GM18867 (cell line): ENCODE data around the gene ESPN.
"Not testable (repeated sequence)": the region's sequence is repeated elsewhere in the genome, so short reads cannot be mapped to it uniquely, and the experiment has no call there.

Source experiments
- ATAC-seq: cut with Tn5 transposase; IDR thresholded peaks from one replicate; pipeline ENCODE4 v1.9.1; 2021; ENCODE audit warnings: mild to moderate bottlenecking, moderate library complexity; ENCODE audit not compliant: unreplicated experiment

The ESPN gene

GRCh38 chr1:6427441-6428390, 3.1 kb downstream of the ESPN start:
- ATAC-seq = no peak

DNA sequence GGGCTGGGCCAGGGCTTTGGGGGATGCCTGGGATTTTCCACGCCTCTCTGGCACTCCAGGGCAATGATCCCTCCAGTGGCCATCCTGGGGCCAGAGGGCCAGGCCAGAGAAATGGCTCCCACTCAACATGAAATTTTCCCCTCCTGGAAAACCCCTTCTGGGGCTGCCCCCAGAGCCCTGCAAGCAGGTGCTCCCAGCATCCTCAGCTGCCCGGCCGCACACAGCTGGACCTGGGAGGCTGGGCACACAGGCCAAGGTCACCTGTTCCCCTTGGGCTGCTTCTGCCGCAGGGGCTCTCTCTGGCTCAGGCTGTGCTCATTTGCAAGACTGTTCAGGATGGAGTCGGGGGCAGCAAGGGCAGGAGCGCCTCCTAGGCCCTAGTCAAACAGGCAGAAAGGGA, 3.9 kb downstream of the ESPN start:
- ATAC-seq = not testable (repeated sequence)

DNA sequence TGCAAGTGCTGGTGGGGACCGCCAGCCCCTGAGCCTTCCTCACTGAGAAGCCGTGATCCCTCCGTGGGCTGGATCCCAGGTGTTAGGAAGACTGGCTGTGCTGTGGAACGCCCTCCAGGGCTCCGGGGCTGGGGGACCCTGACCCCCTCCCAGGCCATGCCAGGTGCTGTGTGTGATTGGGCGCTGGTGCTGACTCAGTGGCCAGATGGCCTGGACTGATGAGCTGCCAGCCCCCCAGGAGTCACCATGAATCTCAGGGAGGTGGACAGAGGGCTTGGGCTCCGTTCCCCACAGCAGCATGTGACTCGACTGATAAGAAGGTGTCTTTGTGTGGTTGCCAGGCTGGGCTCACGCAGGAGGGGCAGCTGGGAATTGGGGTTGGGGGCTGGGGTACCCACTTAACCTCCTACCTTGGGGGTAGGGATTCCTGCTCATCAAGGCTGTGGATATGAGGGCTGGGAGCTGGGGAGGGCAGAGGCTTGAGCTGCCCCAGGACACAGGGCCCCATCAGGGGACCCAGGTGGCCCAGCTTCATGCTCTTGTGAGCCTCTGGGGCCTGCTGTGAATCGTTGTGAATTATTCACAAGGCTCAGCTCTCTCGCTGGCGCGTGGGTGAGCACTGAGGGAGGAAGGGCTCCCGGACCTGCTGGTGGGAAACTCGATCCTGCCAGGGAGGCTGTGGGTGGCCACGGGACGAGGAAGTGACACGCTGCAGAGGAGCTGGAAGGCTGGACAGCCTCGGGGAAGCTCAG, 5.3 kb downstream of the ESPN start:
- ATAC-seq = not testable (repeated sequence)

DNA sequence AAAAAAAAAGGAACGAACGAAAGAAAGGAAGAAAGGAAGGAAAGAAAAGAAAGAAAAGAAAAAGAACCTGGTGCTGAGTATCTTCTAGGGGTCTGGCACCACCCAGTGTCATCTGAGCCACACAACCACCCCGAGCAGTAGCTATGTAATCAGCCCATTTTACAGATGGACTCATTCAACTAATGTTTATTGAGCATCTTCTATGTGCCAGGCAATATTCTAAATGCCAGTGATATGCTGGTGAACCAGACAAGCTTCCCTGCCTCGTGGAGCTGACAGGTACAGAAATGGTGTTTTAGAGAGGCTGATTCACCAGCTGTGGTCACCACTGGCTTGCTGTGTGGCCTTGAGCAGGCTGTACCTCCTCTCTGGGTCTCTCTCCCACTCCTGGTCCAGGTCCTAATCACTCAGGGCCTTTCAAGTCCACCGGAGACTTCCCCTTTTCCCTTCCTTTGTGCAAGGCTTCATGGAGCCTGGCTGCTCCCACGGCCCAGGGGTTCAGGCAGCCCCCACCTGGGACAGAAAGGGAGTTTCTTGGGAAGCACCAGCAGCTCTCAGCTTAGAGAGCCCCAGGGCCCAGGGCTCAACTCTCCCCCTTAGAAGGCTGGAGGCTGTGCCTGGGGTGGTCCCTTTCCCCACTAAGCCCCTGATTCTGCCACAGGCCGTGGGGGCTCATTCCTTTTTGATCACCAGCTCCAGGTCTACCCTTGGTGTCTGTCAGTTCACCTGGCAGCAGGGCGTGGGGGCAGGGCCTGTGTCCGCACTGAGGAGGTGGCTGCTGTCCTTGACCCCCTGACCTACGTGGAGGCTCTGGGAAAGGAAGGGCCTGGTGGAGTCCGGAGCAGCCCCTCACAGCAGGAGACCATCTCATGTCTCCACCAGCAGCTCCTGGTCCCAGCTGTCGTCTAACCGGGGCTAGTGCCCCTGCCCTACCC, 7.3 kb downstream of the ESPN start:
- ATAC-seq = not testable (repeated sequence)

DNA sequence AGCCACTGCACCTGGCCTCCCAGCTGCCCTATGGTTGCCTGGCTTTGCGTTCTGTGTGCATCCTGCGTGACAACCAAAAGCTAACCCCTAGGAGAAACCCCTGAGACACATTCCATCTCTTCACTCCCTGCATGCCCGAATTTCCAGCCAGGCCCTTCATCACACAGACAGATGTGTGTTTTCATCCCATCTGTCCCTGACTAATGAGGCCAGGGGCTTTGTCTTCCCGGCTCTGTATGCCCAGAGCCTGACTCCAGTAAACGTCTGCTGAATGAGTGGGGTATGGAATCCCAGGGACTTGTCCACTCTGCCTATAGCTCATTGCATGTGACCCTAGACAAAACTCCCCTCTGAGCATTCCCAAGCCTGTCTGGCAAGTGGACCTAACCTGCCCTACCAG, 9.6 kb downstream of the ESPN start:
- ATAC-seq = no peak

GRCh38 chr1:6435129-6435528, 10.6 kb downstream of the ESPN start:
- no peak for ATAC-seq

DNA sequence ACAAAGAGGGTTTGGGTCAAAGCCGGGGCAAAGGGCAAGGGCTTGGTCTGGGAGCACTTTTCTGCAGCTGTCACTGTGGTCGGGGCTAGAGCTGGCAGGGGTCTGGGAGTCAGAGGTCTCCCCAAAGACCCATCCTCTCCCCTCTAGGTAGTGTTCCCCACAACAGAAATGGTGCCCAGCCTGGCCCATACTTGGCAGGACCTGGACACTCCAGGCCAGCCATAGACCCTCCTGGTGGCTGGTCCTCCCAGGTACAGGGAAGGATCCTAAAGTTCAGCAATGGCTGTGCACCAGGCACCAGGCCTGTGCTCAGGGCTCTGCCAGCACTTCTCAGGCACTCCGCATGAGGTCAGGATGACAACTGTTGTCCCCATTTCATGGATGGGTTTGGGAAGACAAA, 11.0 kb downstream of the ESPN start:
- no peak for ATAC-seq

GRCh38 chr1:6436277-6436676, 11.7 kb downstream of the ESPN start:
- ATAC-seq = not testable (repeated sequence)

DNA sequence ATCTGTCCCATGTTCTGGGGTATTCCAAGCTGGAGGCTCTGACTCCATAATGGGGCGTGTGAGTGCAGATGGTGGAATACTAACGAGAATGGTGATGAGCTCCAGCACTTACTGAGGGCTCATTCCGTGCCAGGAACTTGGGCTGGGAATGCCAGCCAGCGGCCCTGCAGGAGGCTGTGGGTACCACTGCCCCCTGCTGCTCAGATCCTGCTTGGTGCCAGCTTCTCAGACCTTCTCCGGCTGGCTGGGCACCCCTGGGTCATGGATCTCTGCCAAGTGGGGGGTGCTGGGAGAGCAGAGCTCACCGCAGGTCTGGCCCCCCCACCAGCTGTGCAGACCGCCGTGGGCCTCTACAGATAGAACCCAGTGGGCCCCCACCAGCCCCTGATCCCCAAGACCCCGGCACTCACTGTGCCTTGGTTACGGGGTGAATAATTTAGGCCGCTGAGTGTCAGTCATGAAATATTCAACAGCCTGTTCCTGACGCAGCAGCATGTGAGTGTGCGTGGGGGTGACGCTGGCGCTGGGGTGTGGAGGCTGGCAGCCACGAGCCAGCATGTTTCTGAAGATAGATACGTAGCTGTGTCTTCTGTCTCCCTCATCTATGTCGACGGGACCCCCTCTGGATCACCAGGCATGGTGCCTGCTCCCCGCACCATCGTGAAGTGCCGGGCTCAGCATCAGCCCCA, 12.6 kb downstream of the ESPN start:
- ATAC-seq = not testable (repeated sequence)

DNA sequence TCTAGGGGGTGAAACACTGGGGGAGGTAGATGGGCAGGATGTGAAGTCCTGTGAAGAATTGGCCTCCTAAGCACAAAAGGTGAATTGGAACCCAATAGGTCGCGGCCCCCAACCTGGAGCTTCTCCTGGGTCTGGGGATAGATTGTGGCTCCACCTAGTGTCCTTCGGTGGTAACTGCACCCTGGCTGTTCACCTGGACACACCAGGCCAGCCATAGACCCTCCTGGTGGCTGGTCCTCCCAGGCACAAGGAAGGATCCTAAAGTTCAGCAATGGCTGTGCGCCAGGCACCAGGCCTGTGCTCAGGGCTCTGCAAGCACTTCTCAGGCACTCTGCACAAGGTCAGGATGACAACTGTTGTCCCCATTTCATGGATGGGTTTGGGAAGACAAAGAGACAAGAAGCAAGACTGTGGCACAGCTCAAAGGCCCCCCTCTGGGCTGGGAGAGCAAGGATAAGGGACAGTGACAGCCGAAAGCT, 13.5 kb downstream of the ESPN start:
- ATAC-seq = no peak

DNA sequence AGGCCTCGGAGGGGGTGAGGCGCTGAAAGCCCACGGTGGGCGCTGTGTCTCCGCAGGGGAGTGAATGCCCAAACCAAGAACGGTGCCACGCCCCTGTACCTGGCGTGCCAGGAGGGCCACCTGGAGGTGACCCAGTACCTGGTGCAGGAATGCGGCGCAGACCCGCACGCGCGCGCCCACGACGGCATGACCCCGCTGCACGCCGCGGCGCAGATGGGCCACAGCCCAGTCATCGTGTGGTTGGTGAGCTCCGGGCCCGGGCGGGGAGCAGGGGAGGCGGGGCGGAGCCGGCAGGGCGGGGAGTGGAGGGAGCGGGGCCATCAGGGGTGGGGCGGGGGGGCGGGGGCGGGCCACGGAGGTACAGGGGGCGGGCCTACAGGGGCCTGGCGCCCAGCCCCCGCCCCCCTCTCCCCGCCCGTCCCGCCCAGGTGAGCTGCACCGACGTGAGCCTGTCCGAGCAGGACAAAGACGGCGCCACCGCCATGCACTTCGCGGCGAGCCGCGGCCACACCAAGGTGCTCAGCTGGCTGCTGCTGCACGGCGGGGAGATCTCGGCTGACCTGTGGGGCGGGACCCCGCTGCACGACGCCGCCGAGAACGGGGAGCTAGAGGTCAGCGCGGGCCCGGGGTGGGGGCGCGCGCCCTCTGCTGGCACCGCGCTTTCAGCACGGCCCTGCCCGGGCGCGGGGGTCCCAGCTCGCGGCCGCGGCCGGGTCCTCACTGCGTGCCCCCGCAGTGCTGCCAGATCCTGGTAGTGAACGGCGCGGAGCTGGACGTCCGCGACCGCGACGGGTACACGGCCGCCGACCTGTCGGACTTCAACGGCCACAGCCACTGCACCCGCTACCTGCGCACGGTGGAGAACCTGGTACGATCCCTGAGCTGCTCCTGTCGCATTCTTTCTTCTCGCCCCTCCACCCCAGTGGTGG, 15.9 kb downstream of the ESPN start:
- ATAC-seq = no peak

DNA sequence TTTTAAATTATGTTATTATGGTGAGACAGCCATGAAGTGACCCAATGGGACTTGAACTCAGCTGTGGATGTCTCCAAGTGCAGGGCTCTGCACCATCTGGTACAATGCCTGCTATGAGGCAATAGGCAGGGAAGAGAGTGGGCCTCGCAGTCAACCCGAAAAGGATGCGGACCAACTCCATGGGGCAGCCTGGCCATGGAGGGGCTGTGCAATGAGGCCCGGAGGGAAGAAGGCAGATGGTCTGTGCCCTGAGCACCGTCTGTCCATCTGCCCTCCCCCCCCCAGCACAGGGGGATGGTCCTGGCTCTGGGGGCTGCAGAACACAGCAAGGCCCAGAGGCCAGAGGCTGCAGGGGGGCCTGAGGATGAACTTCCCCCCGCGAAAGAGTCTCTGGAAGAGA, 17.0 kb downstream of the ESPN start:
- ATAC-seq = no peak

DNA sequence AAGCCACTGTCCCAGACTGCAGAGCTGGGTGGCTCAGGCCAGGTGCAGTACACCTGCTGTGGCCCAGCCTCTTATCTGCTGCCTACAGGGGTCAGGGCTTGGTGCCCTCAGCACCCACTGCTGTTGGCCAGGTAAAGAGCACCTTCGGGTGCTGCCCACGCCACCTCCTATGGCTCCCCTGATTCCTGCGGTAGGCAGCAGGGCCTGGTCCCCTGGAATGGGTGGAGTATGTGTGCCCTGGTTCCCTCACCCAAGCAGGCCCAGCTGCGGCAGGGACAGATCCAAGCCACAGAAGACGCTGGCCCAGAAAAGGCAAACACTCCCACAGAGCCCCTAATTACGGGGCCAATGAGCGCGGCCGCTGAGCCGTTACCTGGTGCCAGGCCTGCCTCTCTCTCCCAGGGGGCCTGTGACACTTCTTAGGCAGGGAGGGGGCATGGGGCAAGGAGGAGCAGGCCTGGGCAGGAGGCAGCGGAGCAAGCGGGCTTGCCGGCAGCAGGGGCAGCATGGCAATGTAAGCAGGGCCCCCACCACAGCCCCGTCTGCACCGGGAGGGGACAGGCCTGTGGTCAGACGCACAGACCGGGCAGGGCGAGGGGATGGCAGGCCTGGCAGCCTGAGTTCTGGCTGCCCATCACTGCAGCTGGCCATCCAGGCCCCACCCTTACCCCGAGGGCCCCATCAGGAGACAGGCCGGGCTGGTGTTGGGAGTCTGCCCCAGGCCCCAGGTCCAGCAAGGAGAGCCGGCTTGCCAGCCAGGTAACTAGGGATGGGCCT, 19.0 kb downstream of the ESPN start:
- ATAC-seq = no peak

DNA sequence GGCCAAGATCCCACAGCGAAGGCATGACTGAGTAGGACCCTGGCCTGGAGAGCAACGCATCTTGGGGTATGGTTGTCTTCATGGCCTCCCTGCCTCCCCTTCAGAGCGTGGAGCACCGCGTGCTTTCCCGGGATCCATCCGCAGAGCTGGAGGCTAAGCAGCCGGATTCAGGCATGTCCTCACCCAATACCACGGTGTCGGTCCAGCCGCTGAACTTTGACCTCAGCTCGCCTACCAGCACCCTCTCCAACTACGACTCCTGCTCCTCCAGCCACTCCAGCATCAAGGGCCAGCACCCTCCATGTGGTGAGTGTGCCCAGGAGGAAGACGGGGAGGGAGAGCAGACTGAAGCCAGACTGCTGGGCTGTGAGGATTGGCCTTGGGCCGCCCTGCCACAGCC, 19.8 kb downstream of the ESPN start:
- no peak for ATAC-seq

GRCh38 chr1:6445062-6445763, 20.6 kb downstream of the ESPN start:
- no peak for ATAC-seq

GRCh38 chr1:6445929-6446328, 21.4 kb downstream of the ESPN start:
- ATAC-seq = not testable (repeated sequence)

DNA sequence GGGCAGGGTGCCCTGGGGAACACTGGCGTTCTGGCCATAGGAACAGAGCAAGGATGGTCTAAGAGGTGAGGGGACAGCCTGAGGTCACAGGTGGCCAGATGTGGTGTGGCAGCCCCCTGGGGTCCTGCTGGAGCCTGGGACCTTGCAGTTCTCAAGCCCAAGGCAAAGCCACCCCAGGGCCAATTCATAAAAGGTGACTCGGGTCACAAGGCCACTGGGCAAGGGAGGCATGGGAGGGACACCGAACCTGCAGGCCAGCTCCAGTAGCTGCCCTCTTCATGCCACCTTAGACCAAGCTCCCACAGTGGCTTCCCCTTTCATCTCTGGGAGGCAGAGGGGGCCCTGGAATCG, 22.1 kb downstream of the ESPN start:
- ATAC-seq = no peak
